K562 (cell line): Measurements from ENCODE around the gene CRAT. TPM values are rescaled to one million over a fixed set of nuclear protein-coding genes. Genes with fewer than 3 reads are reported as not detected.
A peak's percentile ranks its signal among the peaks of the same experiment; 100 is the strongest.

Source experiments
- AFF4 ChIP-seq: sonication (generic); formaldehyde crosslinking; IDR thresholded peaks from 2 replicates; pipeline ENCODE4 v1.8.0; 2023; ENCODE audit warnings: mild to moderate bottlenecking, missing genetic modification reagents
- ATF7 ChIP-seq: fragments of 450-650 bp; IDR thresholded peaks from 2 replicates; pipeline ENCODE4 v1.7.1; 2014; ENCODE audit warnings: mild to moderate bottlenecking, moderate library complexity
- BACH1 ChIP-seq: fragments of 200-800 bp; sonication (Bioruptor generic); IDR thresholded peaks from 2 replicates; pipeline ENCODE4 v1.6.1; 2016; ENCODE audit warnings: missing genetic modification characterization, missing compliant biosample characterization
- CBX5 ChIP-seq: IDR thresholded peaks from 2 replicates; pipeline ENCODE4 v1.6.1; 2014; ENCODE audit warnings: low read depth, borderline replicate concordance
- COPS2 ChIP-seq: fragments of 450-650 bp; conservative IDR thresholded peaks from 2 replicates; pipeline ENCODE4 v1.6.1; 2016; ENCODE audit warnings: mild to moderate bottlenecking, moderate library complexity
- EP400 ChIP-seq: fragments of 450-650 bp; IDR thresholded peaks from 2 replicates; pipeline ENCODE4 v1.6.1; 2017; ENCODE audit warnings: antibody characterized with exemption, mild to moderate bottlenecking, moderate library complexity
- HDGF ChIP-seq: fragments of 450-650 bp; IDR thresholded peaks from 2 replicates; pipeline ENCODE4 v1.6.1; 2016
- KDM5B ChIP-seq: fragments of 200-600 bp; sonication (generic); IDR thresholded peaks from 2 replicates; pipeline ENCODE4 v1.6.1; 2012; ENCODE audit warnings: low read depth, mild to moderate bottlenecking, moderate library complexity, low read length, control low read depth, inconsistent platforms; ENCODE audit not compliant: insufficient replicate concordance
- MTA1 ChIP-seq: fragments of 450-650 bp; IDR thresholded peaks from 2 replicates; pipeline ENCODE4 v1.6.1; 2017; ENCODE audit warnings: borderline replicate concordance
- NUFIP1 ChIP-seq: fragments of 450-650 bp; IDR thresholded peaks from 2 replicates; pipeline ENCODE4 v1.6.1; 2018; ENCODE audit not compliant: partially characterized antibody
- RBBP5 ChIP-seq: fragments of 200-600 bp; sonication (generic); IDR thresholded peaks from 2 replicates; pipeline ENCODE4 v1.6.1; 2012; ENCODE audit warnings: borderline replicate concordance, mild to moderate bottlenecking, low read length, control low read depth, inconsistent platforms; ENCODE audit not compliant: insufficient read depth, poor library complexity, severe bottlenecking
- TOE1 ChIP-seq, 2 experiments: fragments of 450-650 bp in 1 of 2; sonication (generic) in 1 of 2; formaldehyde crosslinking in 1 of 2; IDR thresholded peaks; 2 replicates each; pipeline versions ENCODE4 v1.7.1 to v1.8.0; 2016 to 2022; ENCODE audit warnings: borderline replicate concordance in 2 of 2, mild to moderate bottlenecking in 2 of 2, antibody characterized with exemption in 1 of 2, inconsistent platforms in 1 of 2, low read depth in 1 of 2, missing genetic modification reagents in 1 of 2, moderate library complexity in 1 of 2
- ZSCAN32 ChIP-seq: fragments of 450-650 bp; formaldehyde crosslinking; IDR thresholded peaks from 2 replicates; pipeline ENCODE4 v1.4.0; 2020; ENCODE audit warnings: mild to moderate bottlenecking, moderate library complexity
- polyA plus RNA-seq, 8 experiments: library from polyadenylated mRNA; depleted of rRNA in 4 of 8; stranded (reverse) in 5 of 8; unstranded in 3 of 8; fragments of >200 nt; fragmentation: Nextera tagmentation in 2 of 8; fragmentation: Illumina TruSeq in 1 of 8; extraction: Ambion mirVana in 2 of 8; extraction: Trizol in 1 of 8; gene quantifications; 2 replicates each; pipeline versions ENCODE4 v1.2.1 to v1.2.3, GENCODE V29; 2011 to 2014; ENCODE audit warnings: inconsistent platforms in 1 of 8, missing spikeins in 1 of 8
- total RNA-seq, 7 experiments: library from RNA; depleted of rRNA in 6 of 7; stranded (reverse); fragments of >200 nt in 6 of 7; fragmentation: Illumina TruSeq in 2 of 7; extraction: Trizol in 2 of 7; gene quantifications; 2 replicates each; pipeline versions ENCODE4 v1.2.1 to v1.2.3, GENCODE V29; 2011 to 2021; ENCODE audit warnings: low replicate concordance in 1 of 7

The CRAT gene
- total and polyA plus RNA-seq, 9 of the 15 experiments (the other 6 are each of a cell fraction or from before 2014, with no cell fraction given), result 0.20 to 13.8 (median 5.4) TPM

- no peak for TF ChIP-seq CBX5
- no peak for TF ChIP-seq TOE1 (IDR thresholded peaks at IDR 0.05; ENCODE audit: borderline replicate concordance)
- no peak for TF ChIP-seq TOE1 (CRISPR knock-in tag; IDR thresholded peaks at IDR 0.05; ENCODE audit: borderline replicate concordance, low read depth)
- TF ChIP-seq EP400, result no peak
- peak; percentile 40; the same call in 1 of the 2 replicates for TF ChIP-seq AFF4
- no peak for TF ChIP-seq HDGF
- TF ChIP-seq NUFIP1, result no peak
- TF ChIP-seq BACH1, result no peak
- TF ChIP-seq ZSCAN32, result no peak
- TF ChIP-seq MTA1, result no peak
- peak; percentile 18 for TF ChIP-seq RBBP5
- no peak for TF ChIP-seq COPS2
- TF ChIP-seq KDM5B, result peak; percentile 70
- TF ChIP-seq ATF7, result no peak; the same call in 1 of the 2 replicates
Observed at GRCh38 chr9:129081388-129081904, 29.1 kb downstream of the CRAT start (continued).
